Trophoblast cell (in vitro differentiated cells and primary cell): ENCODE data around the gene TSPAN31.

Experiments used
- DNase-seq, 2 donors: peaks; one replicate each; pipeline ENCODE4 v3.0.0-alpha.2; 2016
- H2AFZ ChIP-seq: 2 replicates; pipeline ENCODE4 v1.6.1; 2013; ENCODE audit warnings: low read length, moderate library complexity, mild to moderate bottlenecking; ENCODE audit not compliant: insufficient read depth, poor library complexity
- H2AK5ac ChIP-seq: 2 replicates; pipeline ENCODE4 v1.6.1; 2013; ENCODE audit warnings: mild to moderate bottlenecking, low read length
- H2BK120ac ChIP-seq: 2 replicates; pipeline ENCODE4 v1.6.1; 2013; ENCODE audit warnings: low read length, mild to moderate bottlenecking, moderate library complexity; ENCODE audit not compliant: insufficient read depth, poor library complexity
- H2BK12ac ChIP-seq: 2 replicates; pipeline ENCODE4 v1.6.1; 2013; ENCODE audit warnings: mild to moderate bottlenecking, low read length, moderate library complexity
- H2BK5ac ChIP-seq: 2 replicates; pipeline ENCODE4 v1.6.1; 2013; ENCODE audit warnings: low read length, low read depth, moderate library complexity, mild to moderate bottlenecking; ENCODE audit not compliant: poor library complexity
- H3K14ac ChIP-seq: 2 replicates; pipeline ENCODE4 v1.6.1; 2013; ENCODE audit warnings: mild to moderate bottlenecking, low read length
- H3K18ac ChIP-seq: 2 replicates; pipeline ENCODE4 v1.6.1; 2013; ENCODE audit warnings: mild to moderate bottlenecking, low read length
- H3K23ac ChIP-seq: 2 replicates; pipeline ENCODE4 v1.6.1; 2013; ENCODE audit warnings: low read length
- H3K27ac ChIP-seq: 2 replicates; pipeline ENCODE4 v1.5.1; 2013; ENCODE audit warnings: low read depth, mild to moderate bottlenecking, inconsistent platforms, low read length, moderate library complexity
- H3K27me3 ChIP-seq: 2 replicates; pipeline ENCODE4 v1.6.1; 2013; ENCODE audit warnings: inconsistent platforms, mild to moderate bottlenecking, low read length, moderate library complexity; ENCODE audit not compliant: insufficient read depth
- H3K36me3 ChIP-seq, 2 experiments: 1 replicate in 1 of 2; 2 replicates in 1 of 2; pipeline ENCODE4 v1.6.1; 2013; ENCODE audit warnings: low read length in 2 of 2, mild to moderate bottlenecking in 2 of 2, moderate library complexity in 1 of 2; ENCODE audit not compliant: insufficient read depth in 2 of 2, control insufficient read depth in 1 of 2
- H3K4ac ChIP-seq: 2 replicates; pipeline ENCODE4 v1.6.1; 2013; ENCODE audit warnings: low read depth, mild to moderate bottlenecking, low read length, moderate library complexity
- H3K4me1 ChIP-seq, 2 experiments: 1 replicate in 1 of 2; 2 replicates in 1 of 2; pipeline ENCODE4 v1.6.1; 2013; ENCODE audit warnings: low read length in 2 of 2, mild to moderate bottlenecking in 2 of 2, moderate library complexity in 1 of 2; ENCODE audit not compliant: insufficient read depth in 2 of 2, control insufficient read depth in 1 of 2
- H3K4me2 ChIP-seq: 2 replicates; pipeline ENCODE4 v1.6.1; 2013; ENCODE audit warnings: inconsistent platforms, mild to moderate bottlenecking, low read length, moderate library complexity
- H3K4me3 ChIP-seq: 2 replicates; pipeline ENCODE4 v1.5.1; 2013; ENCODE audit warnings: mild to moderate bottlenecking, low read depth, low read length, inconsistent platforms
- H3K79me1 ChIP-seq: one replicate; pipeline ENCODE4 v1.6.1; 2013; ENCODE audit warnings: low read length
- H3K79me2 ChIP-seq: 2 replicates; pipeline ENCODE4 v1.6.1; 2013; ENCODE audit warnings: low read length, mild to moderate bottlenecking; ENCODE audit not compliant: control insufficient read depth, insufficient read depth, poor library complexity
- H3K9ac ChIP-seq: 2 replicates; pipeline ENCODE4 v1.6.1; 2013; ENCODE audit warnings: mild to moderate bottlenecking, low read length
- H3K9me3 ChIP-seq: 2 replicates; pipeline ENCODE4 v1.6.1; 2013; ENCODE audit warnings: low read depth, mild to moderate bottlenecking, control low read depth, inconsistent platforms, low read length; ENCODE audit not compliant: insufficient read depth
- H4K12ac ChIP-seq: 2 replicates; pipeline ENCODE4 v1.6.1; 2013; ENCODE audit warnings: low read depth, mild to moderate bottlenecking, low read length, moderate library complexity
- H4K8ac ChIP-seq: 2 replicates; pipeline ENCODE4 v1.6.1; 2013; ENCODE audit warnings: low read depth, mild to moderate bottlenecking, low read length, moderate library complexity
- H4K91ac ChIP-seq: one replicate; pipeline ENCODE4 v1.6.1; 2013; ENCODE audit warnings: low read depth, mild to moderate bottlenecking, low read length, moderate library complexity
- WGBS: extraction: QIAGEN DNeasy Blood & Tissue Kit; methylation state at CpG from one replicate; pipeline ENCODE4 v1.1.7; 2013; ENCODE audit warnings: missing lambda C conversion rate; ENCODE audit not compliant: insufficient read length, insufficient coverage; ENCODE audit errors: extremely low coverage; 5-methylcytosine and 5-hydroxymethylcytosine counted together

TSPAN31 gene

DNA sequence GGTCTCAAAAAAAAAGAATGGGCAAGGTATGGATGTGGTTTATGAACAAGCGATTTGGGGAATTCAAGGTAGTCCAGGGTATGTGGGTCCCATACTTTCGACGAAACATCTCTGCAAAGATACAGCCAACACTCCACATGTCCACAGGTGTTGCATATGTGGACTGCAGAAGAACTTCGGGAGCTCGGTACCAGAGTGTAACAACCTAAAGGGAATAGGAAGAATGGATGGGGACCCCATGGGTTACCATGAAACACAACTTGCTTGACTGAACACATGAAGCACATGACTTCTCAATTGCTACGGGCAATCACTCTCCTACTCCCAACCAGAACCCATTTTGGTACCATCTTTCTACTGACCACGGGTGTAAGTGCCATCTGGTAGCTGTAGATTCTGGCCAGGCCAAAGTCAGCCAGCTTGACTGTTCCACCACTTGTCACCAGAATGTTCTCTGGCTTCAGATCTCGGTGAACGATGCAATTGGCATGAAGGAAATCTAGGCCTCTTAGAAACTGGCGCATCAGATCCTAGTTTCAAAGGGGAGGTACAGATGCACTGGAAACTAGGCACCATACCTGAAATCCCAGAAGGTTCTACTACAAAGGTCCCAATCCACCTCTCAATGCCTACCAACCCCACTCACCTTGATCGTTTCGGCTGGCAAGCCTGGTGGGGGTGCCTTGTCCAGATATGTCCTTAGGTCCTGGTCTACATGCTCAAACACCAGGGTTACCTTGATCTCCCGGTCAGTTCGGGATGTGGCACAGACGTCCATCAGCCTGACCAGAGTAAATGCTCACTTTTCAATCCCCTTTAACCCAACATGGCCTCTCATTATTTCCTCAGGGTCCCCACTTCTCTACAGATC lies 6.0 kb downstream of the TSPAN31 start:
- peak overlapping the region; percentile 78 for H3K4me3 ChIP-seq
- H3K23ac ChIP-seq = no peak overlapping the region
- peak overlapping the region; percentile 71 for H3K14ac ChIP-seq
- H3K4me1 ChIP-seq = peaks cover 7 to 15% of the 10 kb centered on the region in 2 experiments
- no peak overlapping the region for H4K12ac ChIP-seq
- no peak overlapping the region for H4K91ac ChIP-seq
- whole genome bisulfite sequencing = no CpG with 5 or more reads among the region's 15 CpGs
- H2AFZ ChIP-seq = no peak overlapping the region
- no peak overlapping the region for H2BK5ac ChIP-seq
- peak overlapping the region; percentile 85 for H3K4ac ChIP-seq
- peaks cover 9% of the 10 kb centered on the region for H3K79me2 ChIP-seq
- no peak overlapping the region for H3K27ac ChIP-seq
- H2BK120ac ChIP-seq = no peak overlapping the region
- no peak overlapping the region for H2BK12ac ChIP-seq
- peaks cover 3% of the 10 kb centered on the region for H3K79me1 ChIP-seq
- H3K9me3 ChIP-seq = peaks cover 3% of the 10 kb centered on the region
- peak overlapping the region; percentile 80 for H4K8ac ChIP-seq
- DNase-seq = no peak
- peaks cover 18 to 31% of the 10 kb centered on the region in 2 experiments for H3K36me3 ChIP-seq
- H3K4me2 ChIP-seq = peak overlapping the region; percentile 85
- H2AK5ac ChIP-seq = peak overlapping the region; percentile 73
- H3K18ac ChIP-seq = no peak overlapping the region
- H3K9ac ChIP-seq = peak overlapping the region; percentile 54
- peaks cover 11% of the 10 kb centered on the region for H3K27me3 ChIP-seq

DNA sequence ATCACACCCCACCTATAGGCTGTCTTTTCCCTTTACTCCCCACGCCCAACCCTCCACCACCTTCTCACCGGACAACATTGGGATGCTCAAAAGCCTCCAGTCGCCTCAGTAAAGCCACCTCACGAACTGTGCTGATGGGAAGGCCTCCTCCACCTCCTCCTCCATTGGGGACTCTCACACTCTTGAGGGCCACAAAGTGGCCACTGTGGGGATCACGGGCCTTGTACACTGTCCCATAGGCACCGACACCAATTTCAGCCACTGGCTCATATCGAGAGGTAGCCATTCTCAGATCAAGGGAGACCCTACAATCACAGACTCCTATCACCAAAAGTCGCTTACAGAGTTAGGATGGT lies 6.6 kb downstream of the TSPAN31 start:
- peak overlapping the region; percentile 16 for H3K18ac ChIP-seq
- peaks cover 9% of the 10 kb centered on the region for H3K79me2 ChIP-seq
- WGBS = 100% methylated on average over 1 of the region's 8 CpGs
- H3K4ac ChIP-seq = peak overlapping the region; percentile 85
- H3K9ac ChIP-seq = peak overlapping the region; percentile 54
- H2BK120ac ChIP-seq = peak overlapping the region; percentile 20
- H3K4me1 ChIP-seq = peaks cover 7 to 18% of the 10 kb centered on the region in 2 experiments
- no peak overlapping the region for H2BK5ac ChIP-seq
- H3K14ac ChIP-seq = peak overlapping the region; percentile 71
- H4K12ac ChIP-seq = peak overlapping the region; percentile 72
- H2AFZ ChIP-seq = no peak overlapping the region
- peaks cover 17% of the 10 kb centered on the region for H3K27me3 ChIP-seq
- H2BK12ac ChIP-seq = no peak overlapping the region
- H3K36me3 ChIP-seq = peaks cover 18 to 31% of the 10 kb centered on the region in 2 experiments
- H3K23ac ChIP-seq = no peak overlapping the region
- peak overlapping the region; percentile 73 for H2AK5ac ChIP-seq
- H3K4me2 ChIP-seq = peak overlapping the region; percentile 85
- H3K79me1 ChIP-seq = peaks cover 3% of the 10 kb centered on the region
- H3K4me3 ChIP-seq = peak overlapping the region; percentile 78
- H3K27ac ChIP-seq = no peak overlapping the region
- H4K91ac ChIP-seq = peak overlapping the region; percentile 74
- H3K9me3 ChIP-seq = peaks cover 5% of the 10 kb centered on the region
- DNase-seq = no peak
- peak overlapping the region; percentile 80 for H4K8ac ChIP-seq

DNA sequence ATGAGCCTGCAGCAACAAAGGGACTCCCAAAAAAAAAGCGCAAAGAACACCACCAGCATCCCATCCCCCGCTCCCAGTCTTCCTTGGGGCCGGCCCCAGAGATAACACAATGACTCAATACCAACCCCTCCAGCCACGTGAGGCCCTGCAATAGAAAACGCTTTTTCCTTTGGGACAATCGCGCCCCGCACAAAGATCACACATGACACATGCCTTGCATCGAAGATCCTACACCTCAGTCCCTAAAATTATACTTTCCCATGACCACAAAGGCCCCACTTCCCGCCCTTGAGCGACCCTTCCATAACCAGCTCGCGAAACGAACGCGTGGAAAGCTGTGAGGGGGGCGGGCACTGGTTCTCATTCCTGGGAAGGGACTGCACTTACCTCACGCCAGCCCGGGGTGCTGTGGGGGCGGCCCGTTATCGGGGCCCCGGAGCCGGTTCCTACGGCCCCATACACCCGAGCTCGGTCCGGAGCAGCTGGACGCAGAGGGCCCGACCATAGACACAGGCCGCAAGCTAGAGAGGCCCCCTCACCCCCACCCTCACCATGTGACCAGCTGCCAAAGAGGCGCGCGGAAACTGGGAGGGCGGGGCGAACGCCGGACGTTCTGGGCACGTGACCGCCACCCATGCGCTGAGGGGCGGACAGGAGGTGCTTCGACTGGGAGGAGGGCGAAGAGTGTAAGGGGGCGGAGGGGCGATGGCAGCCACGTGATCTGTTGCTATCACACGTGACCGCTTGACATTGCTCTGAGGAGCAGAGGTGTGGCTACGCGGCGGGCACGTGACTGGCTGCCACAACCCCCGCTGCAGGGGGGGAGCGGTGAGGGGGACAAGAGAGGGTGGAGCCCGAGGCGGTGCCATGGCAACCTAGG lies 7.2 kb downstream of the TSPAN31 start, which contains the start of gene CDK4:
CDK4 (minus strand) TSS at position 523 of the 880 bp plus-strand sequence. CDS start 593 bp downstream, outside the sequence.
- Histone ChIP-seq H4K91ac (peak within 1 kb of the TSS; percentile 75), H4K12ac (peak within 1 kb of the TSS; percentile 72), H2BK5ac (peak within 1 kb of the TSS; percentile 19), H3K79me2 (peaks cover 9% of the 10 kb centered on the region), H2BK120ac (peak within 1 kb of the TSS; percentile 23), H4K8ac (peak within 1 kb of the TSS; percentile 80), H3K9ac (peak within 1 kb of the TSS; percentile 54), H3K9me3 (peaks cover 5% of the 10 kb centered on the region), H2AFZ (peak within 1 kb of the TSS; percentile 57), H3K27me3 (peaks cover 22% of the 10 kb centered on the region), H2AK5ac (peak within 1 kb of the TSS; percentile 73), H3K27ac (peak within 1 kb of the TSS; percentile 2), H3K4ac (peak within 1 kb of the TSS; percentile 85), H3K79me1 (peaks cover 3% of the 10 kb centered on the region), H2BK12ac (no peak within 1 kb of the TSS), H3K18ac (peak within 1 kb of the TSS; percentile 58), H3K23ac (no peak within 1 kb of the TSS), H3K14ac (peak within 1 kb of the TSS; percentile 71), H3K4me2 (peak within 1 kb of the TSS; percentile 85), H3K4me3 (peak within 1 kb of the TSS; percentile 78), H3K4me1 (peaks cover 7 to 18% of the 10 kb centered on the region in 2 experiments), H3K36me3 (peaks cover 16 to 26% of the 10 kb centered on the region in 2 experiments)
- peak; percentile 98 to 99 for DNase-seq
- WGBS = no CpG with 5 or more reads among the region's 58 CpGs

DNA sequence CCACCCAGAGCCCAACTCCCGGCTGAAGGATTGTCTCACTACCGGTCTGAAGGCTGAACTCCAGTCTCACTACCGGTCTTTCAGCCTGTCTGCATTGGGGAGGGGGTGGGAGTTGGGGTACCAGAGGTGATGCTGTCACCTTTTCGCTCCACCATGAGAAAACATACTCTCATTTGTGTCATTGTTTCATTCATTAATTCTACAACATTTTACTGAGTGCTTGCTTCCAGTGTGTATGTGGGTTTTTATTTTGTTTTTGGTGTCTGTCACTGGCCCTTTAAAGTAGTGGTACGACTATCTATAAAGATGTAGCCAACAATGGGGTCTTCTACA lies 7.8 kb downstream of the TSPAN31 start:
- peaks cover 3% of the 10 kb centered on the region for H3K79me1 ChIP-seq
- no peak overlapping the region for H3K23ac ChIP-seq
- H2BK5ac ChIP-seq = no peak overlapping the region
- no peak overlapping the region for H4K12ac ChIP-seq
- H4K91ac ChIP-seq = no peak overlapping the region
- H2BK12ac ChIP-seq = no peak overlapping the region
- H2AK5ac ChIP-seq = no peak overlapping the region
- peaks cover 7 to 18% of the 10 kb centered on the region in 2 experiments for H3K4me1 ChIP-seq
- no peak overlapping the region for H2BK120ac ChIP-seq
- no CpG with 5 or more reads among the region's 5 CpGs for WGBS
- no peak overlapping the region for H3K14ac ChIP-seq
- peaks cover 9% of the 10 kb centered on the region for H3K79me2 ChIP-seq
- H3K18ac ChIP-seq = no peak overlapping the region
- H3K4me2 ChIP-seq = peak overlapping the region; percentile 46
- H3K36me3 ChIP-seq = peaks cover 16 to 25% of the 10 kb centered on the region in 2 experiments
- H3K27ac ChIP-seq = no peak overlapping the region
- DNase-seq = no peak
- no peak overlapping the region for H3K9ac ChIP-seq
- no peak overlapping the region for H3K4me3 ChIP-seq
- peaks cover 5% of the 10 kb centered on the region for H3K9me3 ChIP-seq
- no peak overlapping the region for H2AFZ ChIP-seq
- peak overlapping the region; percentile 15 for H4K8ac ChIP-seq
- no peak overlapping the region for H3K4ac ChIP-seq
- H3K27me3 ChIP-seq = peaks cover 22% of the 10 kb centered on the region
